Left renal cortex interstitium (tissue), 4 donors: ENCODE measurements around the gene KDM6A. TPM values are rescaled to one million over a fixed set of nuclear protein-coding genes. Genes with fewer than 3 reads are reported as not detected.
"Not testable (repeated sequence)": the region's sequence is repeated elsewhere in the genome, so short reads cannot be mapped to it uniquely, and the experiment has no call there.

Experiments used
- DNase-seq, 4 donors: peaks; one replicate each; pipeline ENCODE4 v3.0.0-alpha.2; 2013; ENCODE audit warnings: low read depth in 4 of 4, low spot score in 2 of 4, missing footprints in 1 of 4
- polyA plus RNA-seq, 4 donors: library from polyadenylated mRNA; unstranded; fragments of 120-200 nt; gene quantifications; one replicate each; pipeline ENCODE4 v1.2.1, GENCODE V29; 2013; ENCODE audit not compliant: insufficient read length in 4 of 4

Gene KDM6A
- polyA plus RNA-seq, 4 donors, result 22.4 to 35.3 (median 29.9) TPM

DNA sequence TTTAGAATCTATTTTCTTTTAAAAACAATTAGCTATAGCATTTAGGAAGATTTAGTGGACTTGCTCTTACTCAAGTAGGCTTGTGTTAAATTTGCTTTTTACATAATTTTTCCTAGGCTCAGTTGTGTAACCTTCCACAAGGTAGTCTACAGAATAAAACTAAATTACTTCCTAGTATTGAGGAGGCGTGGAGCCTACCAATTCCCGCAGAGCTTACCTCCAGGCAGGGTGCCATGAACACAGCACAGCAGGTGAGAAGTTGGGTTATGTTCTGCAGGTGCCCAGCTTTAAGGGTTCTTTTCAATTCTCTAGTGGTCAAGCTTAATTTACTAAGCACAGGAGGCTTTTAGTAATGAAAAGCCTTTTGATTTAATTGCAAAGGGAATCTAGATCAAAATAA is 186.9 kb downstream of the KDM6A start:
- DNase-seq, result not testable (repeated sequence)

GRCh38 chrX:45063319-45064095 is 190.5 kb downstream of the KDM6A start:
- no peak for DNase-seq

- DNase-seq, result no peak
Measured at GRCh38 chrX:45068569-45068968, 195.6 kb downstream of the KDM6A start.

DNA sequence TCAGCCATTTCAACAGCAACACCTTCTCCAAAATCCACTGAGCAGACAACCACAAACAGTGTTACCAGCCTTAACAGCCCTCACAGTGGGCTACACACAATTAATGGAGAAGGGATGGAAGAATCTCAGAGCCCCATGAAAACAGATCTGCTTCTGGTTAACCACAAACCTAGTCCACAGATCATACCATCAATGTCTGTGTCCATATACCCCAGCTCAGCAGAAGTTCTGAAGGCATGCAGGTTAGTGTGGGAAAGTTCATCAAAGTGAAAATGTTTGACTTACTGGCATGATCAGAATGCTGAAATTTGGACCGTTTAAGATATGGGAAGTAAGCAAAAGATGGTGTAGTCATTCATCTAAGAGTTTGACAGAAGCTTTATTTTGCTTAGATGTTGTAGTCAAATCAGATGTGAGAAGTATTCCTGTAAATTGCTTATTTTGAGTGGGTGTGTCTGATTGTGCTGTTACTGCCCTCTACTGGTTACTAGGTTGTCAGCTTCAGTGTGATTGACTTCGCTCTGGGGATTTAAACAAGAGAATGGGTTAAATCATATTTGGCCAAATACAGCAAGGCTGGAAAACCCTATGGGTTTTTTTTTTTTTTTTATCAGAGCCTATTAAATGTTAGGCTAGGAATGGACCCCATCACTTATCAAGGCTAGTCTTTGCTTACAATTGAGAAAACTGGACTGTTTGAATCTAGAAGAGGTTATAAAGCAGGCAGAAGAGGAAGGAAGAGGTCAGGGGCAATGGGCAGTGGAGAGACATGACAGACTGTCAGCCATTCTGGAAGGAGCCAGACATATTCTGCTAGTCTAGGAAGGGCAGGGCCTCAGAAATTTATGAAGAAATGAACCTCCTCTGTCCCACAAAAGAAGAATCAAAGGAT is 197.4 kb downstream of the KDM6A start:
- DNase-seq, result peak in 2 of 4 donors; percentile 3 to 9

GRCh38 chrX:45073011-45073410 is 200.0 kb downstream of the KDM6A start:
- DNase-seq, result not testable (repeated sequence)

DNA sequence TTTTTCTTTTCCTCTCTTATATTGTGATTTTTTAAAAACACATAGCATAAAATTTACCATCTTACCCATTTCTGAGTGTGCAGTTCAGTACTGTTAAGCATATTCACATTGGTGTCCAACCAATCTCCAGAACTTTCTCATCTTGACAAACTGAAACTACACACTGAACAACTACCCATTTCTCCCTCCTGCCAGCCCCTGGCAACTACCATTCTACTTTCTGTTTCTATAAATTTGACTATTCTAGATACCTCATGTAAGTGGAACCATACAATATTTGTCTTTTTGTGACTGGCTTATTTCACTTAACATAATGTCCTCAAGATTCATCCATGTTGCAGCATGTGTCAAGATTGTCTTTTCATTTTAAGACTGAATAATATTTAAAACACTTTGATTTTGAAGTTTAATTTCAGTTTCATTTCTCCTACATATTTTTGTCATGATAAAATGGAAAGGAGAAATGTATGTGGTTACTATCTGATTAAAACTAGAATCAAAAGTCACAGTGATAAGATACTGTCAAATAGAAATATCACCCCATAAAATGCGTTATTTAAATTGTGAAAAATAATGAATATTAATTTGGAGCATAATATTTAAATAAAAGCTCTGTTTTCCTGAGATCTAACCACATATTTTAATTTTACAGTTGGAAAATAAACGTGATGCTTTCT is 204.9 kb downstream of the KDM6A start:
- no peak for DNase-seq

GRCh38 chrX:45083314-45083713 is 210.3 kb downstream of the KDM6A start:
- no peak for DNase-seq

DNA sequence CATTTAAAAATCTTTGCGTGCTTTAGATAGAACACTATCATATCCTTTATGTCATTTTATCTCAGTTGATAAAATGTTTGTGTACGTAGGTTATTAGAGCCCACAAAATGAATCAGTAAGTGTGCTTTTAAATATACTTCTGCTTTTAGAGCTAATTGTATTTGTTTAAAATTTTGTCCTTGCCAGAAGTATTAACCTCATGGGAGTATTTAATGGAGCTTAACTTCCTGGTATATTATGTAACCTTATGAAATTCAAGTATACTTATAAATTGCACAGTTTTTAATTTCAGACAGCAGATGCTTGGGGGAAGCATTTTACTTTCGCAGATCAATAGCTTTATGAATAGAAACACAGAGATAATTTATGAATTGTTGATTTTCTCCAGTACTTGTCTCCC is 237.5 kb downstream of the KDM6A start:
- DNase-seq, result no peak

GRCh38 chrX:45126158-45126557 is 253.2 kb downstream of the KDM6A start:
- DNase-seq, result no peak

GRCh38 chrX:45128896-45129454 is 256.0 kb downstream of the KDM6A start:
- DNase-seq, result no peak

- no peak for DNase-seq
Measured at GRCh38 chrX:45133465-45133864, 260.5 kb downstream of the KDM6A start.

DNA sequence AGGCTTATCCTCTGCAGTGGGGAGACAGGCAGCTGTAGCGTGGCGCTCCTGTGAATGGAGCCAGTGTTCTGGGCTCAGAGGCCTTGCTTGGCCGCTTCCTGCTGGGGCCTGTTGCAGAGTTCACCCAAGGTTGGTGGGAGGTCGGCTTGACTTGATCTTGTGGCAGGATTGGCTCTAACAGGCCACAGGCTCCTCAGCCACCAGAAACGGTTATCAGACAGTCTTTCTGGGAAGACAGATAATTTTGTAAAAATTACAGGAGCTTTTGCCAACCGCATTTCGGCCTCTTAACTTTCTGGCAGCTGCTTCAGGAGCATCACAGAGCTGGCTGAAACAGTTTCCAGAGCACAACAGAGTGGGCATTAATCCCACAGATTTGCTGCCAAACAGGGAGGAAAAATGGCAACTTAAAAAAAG is 261.3 kb downstream of the KDM6A start:
- no peak for DNase-seq

DNA sequence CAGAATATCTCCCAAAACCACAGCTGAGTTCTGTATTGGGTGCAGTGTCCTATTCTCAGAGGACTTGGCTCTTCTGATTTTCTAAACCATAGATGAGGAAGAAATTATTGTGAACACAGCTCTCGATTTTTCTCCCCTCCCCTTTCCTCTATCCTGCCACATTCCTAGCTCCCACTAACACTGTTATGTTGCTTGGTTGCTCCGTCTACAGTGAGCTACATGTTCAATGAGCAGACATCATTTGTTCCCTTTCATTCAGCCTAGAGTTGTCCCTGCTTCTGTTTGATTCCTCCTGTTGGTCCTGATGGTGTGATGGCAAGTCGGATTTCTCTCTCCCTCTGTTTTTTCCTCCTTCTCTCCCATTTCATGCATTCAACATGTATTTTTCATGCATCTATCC is 261.8 kb downstream of the KDM6A start:
- DNase-seq, result no peak

DNA sequence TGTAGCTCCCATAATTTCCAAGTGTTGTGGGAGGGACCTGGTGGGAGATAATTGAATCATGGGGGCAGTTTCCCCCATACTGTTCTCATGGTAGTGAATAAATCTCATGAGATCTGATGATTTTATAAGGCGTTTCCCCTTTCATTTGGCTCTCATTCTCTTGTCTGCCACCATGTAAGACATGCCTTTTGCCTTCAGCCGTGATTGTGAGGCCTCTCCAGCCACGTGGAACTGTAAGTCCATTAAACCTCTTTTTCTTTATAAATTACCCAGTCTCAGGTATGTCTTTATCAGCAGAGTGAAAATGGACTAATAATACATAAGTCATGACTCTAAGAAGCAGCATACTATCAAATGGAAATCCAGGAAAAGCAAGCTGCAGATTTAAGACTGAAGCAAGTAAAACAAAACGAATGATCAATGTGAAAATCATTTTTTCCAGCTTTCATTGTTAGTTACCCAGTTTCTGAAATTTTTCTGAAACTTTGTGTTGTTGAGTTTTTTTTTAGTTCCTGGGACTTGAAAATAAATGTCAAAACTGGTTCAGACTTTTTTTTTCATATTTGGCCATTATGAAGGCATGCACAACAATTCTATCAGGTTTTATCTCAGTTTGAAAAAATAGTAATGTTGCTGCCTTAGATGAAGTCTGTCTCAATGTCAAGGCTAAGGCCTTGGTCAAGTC is 262.5 kb downstream of the KDM6A start:
- DNase-seq, result not testable (repeated sequence)

- DNase-seq, result no peak
Measured at GRCh38 chrX:45137531-45137930, 264.5 kb downstream of the KDM6A start.

GRCh38 chrX:45138525-45138924 is 265.5 kb downstream of the KDM6A start:
- no peak for DNase-seq

DNA sequence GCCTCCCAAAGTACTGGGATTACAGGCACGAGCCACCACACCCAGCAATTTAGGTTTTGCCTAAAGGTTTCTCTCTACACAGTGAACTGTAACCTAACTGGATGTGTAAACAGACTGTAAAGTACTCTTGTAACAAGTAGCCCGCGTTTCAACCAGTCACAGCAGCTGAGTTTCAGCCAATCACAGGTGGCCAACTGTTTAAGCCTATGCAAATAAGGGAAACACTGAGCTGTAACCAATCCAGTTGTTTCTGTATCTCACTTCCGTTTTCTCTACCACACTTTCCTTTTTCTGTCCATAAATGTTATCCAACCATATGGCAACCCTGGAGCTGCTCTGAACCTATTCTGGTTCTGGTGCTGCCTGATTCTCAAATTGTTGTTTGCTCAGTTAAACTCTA is 267.8 kb downstream of the KDM6A start:
- DNase-seq, result no peak

- no peak for DNase-seq
Measured at GRCh38 chrX:45142185-45142584, 269.2 kb downstream of the KDM6A start.

DNA sequence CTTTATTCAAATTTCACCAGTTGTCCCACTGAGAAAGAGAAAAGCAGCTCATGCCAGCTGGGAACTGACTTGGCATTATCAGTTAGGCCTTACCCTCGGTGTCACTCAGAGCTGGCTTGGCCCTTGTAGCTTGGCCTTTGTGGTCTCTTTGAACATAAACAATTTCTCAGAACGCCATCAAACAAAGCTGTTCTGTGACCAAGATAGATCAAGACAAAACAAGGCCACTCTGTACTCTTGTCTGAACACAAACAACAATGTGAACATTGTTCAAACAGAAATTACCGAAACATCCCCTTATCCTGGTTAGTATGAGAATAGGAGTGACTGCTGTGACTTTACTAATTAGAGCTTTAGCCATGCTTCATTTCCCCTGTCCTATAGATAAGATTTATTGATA is 270.5 kb downstream of the KDM6A start:
- DNase-seq, result no peak

- DNase-seq, result no peak
Measured at GRCh38 chrX:45145492-45146215, 272.7 kb downstream of the KDM6A start.
